GM12892 (cell line): ENCODE results near the gene EPSTI1.
"Not testable (repeated sequence)": the region's sequence is repeated elsewhere in the genome, so short reads cannot be mapped to it uniquely, and the experiment has no call there.

Source experiments
- DNase-seq: peaks from one replicate; pipeline ENCODE4 v3.0.0; 2011; ENCODE audit not compliant: insufficient read length
- FAIRE-seq: peaks from 2 replicates; lab custom pipeline; 2011; peaks lifted over from hg19 to GRCh38; lab: Jason Lieb, UNC
- POLR2A ChIP-seq: IDR thresholded peaks from 2 replicates; pipeline ENCODE4 v1.6.1; 2011; ENCODE audit warnings: low read depth, low read length, control low read depth
- POLR2AphosphoS5 ChIP-seq: IDR thresholded peaks from 2 replicates; pipeline ENCODE4 v1.6.1; 2011; ENCODE audit warnings: low read depth, low read length, control low read depth
- TAF1 ChIP-seq: IDR thresholded peaks from 2 replicates; pipeline ENCODE4 v1.6.1; 2011; ENCODE audit warnings: low read depth, mild to moderate bottlenecking, control low read depth, low read length, borderline replicate concordance

Gene EPSTI1

DNA sequence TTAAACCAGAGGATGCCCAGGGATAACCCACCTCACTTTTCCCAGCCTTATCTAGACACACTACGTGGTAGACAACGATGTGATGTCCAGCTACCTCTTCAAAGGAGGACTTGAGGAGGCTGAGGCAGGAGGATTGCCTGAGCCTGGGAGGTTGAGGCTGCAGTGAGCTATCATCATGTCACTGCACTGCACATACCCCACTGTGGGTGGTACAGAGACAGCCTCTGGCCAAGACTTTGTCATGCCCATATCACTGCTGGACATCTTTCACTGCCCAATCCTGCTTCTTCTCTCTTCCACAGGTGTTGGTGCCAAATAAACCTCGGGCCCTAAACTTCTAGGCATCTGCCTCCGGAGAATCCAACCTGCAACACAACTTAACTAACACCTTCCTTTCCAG, 124.8 kb downstream of the EPSTI1 start:
- DNase-seq (no peak), FAIRE-seq (no peak)
- TF ChIP-seq POLR2AphosphoS5 (no peak), POLR2A (no peak), TAF1 (no peak)

DNA sequence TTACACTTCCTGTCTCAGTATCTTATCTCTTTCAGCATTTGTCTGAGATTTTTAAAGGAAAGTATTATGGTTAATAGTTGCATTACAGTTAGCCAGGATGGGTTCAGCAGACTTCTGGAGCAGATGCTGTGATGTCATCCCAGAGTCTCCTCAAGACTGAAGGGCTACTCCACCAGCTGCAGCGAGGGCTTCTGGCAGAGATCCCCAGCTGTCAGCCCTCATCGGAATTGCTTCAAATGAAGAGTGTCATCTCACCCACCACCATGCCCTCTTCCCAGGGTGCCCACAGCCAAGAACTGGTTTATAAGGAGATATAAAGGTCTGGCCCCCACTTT, 126.3 kb downstream of the EPSTI1 start:
- DNase-seq (no peak), FAIRE-seq (no peak)
- TF ChIP-seq TAF1 = no peak
- TF ChIP-seq POLR2AphosphoS5 = no peak
- no peak for TF ChIP-seq POLR2A

DNA sequence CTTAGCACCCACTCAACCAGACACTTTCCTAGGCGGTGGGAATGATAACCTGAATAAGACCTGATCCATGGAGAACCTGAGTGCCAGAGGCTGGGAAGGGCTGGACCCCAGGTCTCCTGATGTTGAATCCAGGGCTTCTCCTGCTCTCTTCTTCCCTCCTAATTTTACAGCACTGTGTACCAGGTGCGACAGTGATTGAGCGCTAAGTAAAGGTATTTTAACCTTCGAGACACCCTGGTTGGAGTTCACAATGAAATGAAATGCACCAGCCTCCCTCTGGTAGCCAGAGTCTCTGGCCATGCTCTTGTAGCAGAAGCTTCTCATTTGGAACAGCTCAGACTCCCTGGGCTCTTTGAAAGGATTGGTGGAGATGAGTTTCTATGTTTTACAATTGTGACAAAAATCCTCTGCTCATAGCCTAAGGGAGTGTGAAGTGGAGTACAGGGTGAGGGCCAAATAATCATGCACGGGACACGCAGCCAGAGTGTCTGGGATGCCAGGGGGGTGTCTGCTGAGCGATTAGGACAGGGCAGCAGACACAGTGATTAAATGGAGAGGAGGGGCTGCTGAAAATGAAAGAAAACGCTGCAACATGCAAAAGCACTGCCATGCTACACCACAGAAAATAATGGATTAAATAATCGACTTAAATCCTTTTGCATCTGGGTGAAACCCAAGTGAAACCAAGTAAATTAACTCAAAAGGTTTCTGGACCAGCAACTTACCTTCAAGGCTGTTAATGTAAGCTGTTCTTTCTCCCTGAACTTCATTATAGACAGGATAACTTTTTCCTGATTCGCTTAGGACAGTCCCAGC, 126.9 kb downstream of the EPSTI1 start:
- no peak for FAIRE-seq
- no peak for DNase-seq
- TF ChIP-seq POLR2A = no peak
- no peak for TF ChIP-seq POLR2AphosphoS5
- TF ChIP-seq TAF1 = no peak

DNA sequence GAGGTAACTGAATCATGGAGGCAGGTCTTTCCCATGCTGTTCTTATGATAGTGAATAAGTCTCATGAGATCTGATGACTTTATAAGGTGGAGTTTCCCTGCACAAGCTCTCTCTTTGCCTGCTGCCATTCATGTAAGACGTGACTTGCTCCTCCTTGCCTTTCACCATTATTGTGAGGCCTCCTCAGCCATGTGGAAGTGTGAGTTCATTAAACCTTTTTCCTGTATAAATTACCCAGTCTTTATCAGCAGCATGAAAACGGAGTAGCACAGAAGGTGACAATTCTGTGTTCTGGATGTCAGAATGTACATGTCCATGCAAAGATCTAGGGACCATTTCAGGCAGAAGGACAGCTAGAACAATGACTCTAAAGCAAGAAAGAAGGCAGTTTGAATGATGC, 129.7 kb downstream of the EPSTI1 start:
- DNase-seq, FAIRE-seq: not testable (repeated sequence)

DNA sequence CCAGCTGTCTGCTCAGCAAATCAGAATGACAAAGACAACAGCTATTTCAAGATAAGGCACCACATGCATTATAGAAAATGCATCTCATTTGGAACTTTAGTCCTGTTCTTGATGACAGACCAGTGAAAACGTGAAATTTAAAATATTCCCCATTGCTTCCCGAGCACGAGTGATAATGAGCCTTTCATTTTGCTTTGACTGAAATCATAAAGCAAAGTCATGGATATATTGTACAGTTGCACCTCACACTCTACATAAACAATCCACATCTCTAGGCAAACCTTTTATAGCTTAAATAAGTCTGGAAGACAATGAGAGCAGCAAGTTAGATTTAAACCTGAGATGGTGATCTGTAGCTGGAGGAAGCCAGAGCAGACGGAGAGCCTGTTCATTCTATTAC, 131.6 kb downstream of the EPSTI1 start:
- TF ChIP-seq POLR2A (no peak), POLR2AphosphoS5 (no peak), TAF1 (no peak)
- DNase-seq (no peak), FAIRE-seq (no peak)

DNA sequence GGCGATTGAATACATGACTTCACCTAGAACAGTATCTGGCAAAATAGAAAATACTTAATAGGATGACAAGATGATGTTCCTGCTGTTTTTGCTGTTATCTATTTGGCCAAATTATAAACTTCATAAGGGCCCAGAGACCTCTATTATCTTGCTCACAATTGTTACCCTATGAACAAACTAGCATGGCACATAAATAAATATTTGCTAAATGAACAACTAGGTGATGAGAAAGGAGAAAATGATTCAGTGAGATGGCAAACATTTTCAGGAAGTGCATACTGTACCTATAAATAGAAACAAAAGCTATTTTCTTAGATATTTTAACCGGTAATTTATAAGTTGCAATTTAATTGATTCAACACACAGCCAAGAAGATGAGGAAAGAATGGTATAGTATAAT, 132.3 kb downstream of the EPSTI1 start:
- TF ChIP-seq POLR2AphosphoS5 (no peak), TAF1 (no peak), POLR2A (no peak)
- no peak for FAIRE-seq
- no peak for DNase-seq

DNA sequence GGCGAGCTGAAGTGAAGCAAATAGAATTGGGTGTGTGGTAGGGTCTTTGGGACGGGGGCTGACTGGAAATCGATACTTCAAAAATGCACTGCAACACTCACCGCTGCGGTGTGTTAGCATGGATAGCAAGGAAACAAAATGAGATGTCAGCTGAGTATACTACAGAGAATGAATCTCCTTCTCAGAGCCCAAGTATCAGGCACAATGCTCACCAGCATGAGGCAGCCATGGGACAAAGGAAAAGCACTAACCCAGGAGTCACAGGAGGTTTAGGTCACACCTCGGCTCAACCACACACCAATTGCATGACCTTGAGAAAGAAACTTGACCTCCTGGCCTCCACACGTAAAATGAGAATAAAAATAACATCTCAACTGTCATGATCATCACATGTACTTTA, 136.6 kb downstream of the EPSTI1 start:
- no peak for FAIRE-seq

DNA sequence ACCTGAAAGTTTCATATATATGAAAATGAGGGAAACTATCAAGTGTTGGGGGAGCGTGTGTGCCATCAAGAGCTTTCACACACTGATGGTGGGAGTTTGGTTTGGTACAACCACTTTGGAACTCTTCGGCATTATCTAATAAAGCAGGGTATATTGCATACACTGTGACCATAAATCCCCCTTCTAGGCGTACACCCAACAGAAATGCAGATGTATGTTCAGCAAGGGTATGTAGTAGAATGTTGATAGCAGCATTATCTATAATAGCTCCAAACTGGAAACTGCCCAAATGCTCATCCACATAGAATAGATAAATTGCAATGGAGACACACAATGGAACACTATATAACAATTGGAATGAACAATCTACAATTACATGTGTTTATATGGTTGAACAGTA, 139.9 kb downstream of the EPSTI1 start:
- DNase-seq = no peak
- no peak for FAIRE-seq
- TF ChIP-seq POLR2A (no peak), POLR2AphosphoS5 (no peak), TAF1 (no peak)

More for the DNA sequence above, 136.6 kb downstream of the EPSTI1 start:
- DNase-seq = no peak
- no peak for TF ChIP-seq POLR2AphosphoS5
- TF ChIP-seq POLR2A = no peak
- TF ChIP-seq TAF1 = no peak

DNA sequence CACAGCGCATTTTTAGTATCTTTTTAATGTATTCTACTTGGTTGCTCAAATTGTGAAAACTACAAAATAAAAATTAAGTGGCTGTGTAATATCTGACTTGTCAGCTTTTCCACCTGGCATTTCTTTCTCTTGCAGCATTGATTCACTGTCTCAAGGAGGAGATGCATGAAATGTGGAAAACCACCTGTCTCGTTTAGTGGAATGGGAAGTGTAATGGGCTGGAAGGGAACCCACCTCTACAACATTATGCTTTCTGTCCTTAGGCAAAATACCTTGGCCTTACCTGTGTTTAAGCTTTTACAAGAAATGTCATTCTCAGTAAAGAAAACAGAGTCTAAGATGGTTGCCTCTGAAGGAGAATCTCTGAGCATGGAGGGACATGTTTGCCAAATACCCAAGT, 142.8 kb downstream of the EPSTI1 start:
- no peak for TF ChIP-seq POLR2AphosphoS5
- TF ChIP-seq POLR2A = no peak
- no peak for TF ChIP-seq TAF1
- FAIRE-seq (no peak), DNase-seq (no peak)

DNA sequence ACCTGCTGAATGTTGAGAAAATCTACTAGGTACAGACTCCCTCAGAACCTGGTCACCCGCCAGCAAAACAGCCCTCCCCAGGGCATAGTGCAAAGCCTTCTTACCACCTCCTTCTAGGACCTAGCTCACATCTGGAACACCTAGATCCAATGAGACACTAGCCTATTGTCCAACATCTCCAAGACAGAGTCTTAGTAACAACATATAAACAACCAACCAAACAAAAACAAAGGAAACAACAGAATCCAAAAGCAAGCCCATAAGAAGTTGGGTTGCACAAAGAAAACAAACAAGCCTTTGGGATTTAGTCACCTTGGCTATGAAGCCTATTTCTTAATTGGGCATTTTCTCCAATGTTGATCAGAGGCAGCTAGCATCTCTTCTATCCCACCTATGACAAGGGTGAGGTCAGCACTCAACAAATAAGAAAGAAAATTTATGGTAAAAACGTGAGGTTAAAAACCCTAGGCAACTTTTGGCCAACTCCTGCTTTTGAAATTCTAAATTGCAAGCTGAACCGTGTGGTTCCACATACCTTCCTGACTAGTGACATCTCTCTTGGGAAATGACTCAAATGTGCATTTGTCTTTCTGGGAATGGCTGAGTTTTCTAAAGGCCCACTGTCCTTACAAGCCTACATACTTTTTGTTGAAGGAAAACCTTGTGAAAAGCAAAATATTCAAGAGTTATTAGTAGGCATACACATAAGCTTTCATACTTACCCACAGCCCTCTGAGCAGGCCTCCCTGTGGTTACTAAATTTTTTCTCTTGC, 144.0 kb downstream of the EPSTI1 start:
- TF ChIP-seq TAF1 = no peak
- TF ChIP-seq POLR2A = no peak
- DNase-seq = no peak

DNA sequence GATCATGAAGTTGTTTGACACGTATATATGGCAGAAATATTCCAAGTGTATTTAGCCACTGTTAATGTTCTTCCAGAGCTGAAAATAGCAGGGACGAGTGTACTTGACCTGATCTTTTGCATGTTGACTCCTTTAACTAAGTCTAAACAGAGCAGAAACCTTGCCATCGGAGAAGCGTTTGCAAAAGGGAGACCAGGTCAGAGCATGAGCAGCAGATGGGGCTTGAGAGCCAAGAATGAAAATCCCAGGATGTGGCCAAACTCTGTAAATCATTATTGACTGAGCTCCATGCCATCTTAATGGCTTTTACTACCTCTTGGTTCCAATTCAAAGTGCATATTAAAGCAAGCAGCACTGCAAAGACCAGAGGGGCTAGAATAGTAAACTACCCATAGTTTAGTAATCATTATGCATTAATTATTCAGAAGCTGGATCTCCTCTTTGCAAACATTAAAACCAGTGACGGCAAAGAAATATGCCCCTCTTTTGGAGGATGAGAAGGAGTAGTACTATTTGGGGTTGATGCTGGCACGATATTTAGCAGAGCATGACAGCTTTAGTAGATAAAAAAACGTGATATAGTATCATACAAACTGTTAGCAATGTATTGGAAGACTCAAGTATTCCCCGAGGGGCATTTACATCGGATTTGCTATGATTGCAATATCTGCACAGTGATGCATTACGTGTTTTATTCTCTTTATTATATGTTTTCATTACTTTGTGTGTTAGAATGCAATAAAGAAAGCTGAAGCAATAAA, 154.9 kb downstream of the EPSTI1 start:
- DNase-seq = no peak
- FAIRE-seq = no peak

More for the DNA sequence above, 144.0 kb downstream of the EPSTI1 start:
- no peak for FAIRE-seq

More for the DNA sequence above, 154.9 kb downstream of the EPSTI1 start:
- TF ChIP-seq TAF1 (no peak), POLR2AphosphoS5 (no peak), POLR2A (no peak)
